ENCODE results near the gene STK32B.
"Not testable (repeated sequence)": the region's sequence is repeated elsewhere in the genome, so short reads cannot be mapped to it uniquely, and the experiment has no call there.

STK32B gene

DNA sequence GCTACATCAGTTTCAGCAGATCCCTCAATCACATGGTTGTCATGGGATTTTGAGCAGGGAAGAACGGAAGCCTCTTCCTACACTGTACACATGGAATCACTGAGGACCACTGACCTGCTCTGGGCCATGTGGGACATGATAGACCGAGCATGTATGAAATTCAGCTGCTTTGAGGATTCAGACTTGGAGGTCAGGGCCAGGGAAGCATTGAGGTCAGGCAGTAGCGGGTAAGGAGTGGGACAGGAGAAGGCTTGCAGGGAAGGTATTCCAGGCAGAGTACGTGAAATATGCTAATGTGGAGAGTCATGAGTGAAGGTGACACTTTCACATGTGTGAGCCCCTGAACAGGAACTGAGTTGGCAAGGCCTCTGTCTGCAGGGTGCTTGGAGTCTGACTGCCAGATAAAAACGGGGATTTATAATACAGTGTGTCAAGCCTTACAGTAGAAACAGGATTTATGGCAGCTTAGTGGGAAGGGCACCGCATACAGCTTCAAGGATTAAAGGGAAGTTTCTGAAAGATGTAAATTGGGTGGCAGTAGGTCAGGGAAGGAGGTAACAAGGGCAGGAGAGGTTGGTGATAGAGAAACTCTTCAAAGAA is 111.7 kb downstream of the STK32B start:
- no peak for DNase-seq (ENCODE audit: low read depth)

DNA sequence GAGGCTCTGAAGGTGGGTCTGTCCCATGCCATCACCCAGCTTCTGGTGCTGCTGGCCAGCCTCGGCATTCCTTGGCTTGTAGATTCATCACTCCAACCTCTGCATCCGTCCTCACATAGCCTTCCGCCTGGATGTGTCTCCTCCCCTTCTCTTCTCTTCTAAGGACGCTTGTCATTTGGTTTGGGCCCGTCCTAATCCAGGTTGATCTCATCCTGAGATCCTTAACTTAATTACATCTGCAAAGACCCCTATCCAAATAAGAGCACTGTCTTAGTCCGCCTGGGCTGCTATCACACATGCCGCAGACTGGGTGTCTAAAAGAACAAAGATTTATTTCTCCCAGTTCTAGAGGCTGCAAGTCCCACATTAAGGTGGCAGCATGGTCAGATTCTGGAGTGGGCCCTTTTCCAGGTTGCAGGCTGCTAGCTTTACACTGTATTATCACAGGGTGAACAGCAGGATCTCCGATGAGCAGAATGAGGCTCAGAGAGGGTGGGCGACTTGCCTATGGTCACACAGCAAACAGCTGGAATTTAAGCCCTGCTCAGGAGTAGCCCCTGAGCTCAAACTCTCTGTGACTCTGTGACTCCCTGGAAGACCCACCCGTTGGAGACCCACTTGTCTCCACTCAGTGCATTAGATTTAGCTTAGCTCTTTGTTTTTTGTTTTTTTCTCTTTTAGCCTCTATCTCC is 113.1 kb downstream of the STK32B start:
- DNase-seq (ENCODE audit: low read depth): no peak

- DNase-seq (ENCODE audit: low read depth): no peak
Measured at GRCh38 chr4:5165420-5166369, 114.4 kb downstream of the STK32B start.

DNA sequence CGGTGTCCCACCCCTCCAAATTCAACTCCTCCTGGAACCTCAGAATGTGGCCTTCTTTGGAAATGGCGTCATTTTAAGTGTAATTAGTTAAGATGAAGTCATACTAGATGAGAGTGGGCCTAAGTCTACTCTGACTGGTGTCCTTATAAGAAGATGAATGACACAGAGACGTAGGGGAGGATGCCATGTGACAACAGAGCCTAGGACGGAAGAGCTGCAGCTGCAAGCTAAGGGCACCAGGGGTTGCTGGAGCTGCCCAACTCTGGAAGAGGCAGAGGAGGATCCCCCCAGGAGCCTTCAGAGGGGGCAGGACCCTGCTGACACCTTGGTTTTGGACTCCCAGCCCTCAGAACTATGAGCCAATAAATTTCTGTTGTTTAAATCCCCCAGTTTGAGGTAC is 115.1 kb downstream of the STK32B start:
- DNase-seq (ENCODE audit: low read depth): no peak

GRCh38 chr4:5168891-5169290 is 117.6 kb downstream of the STK32B start:
- no peak for DNase-seq (ENCODE audit: low read depth)

DNA sequence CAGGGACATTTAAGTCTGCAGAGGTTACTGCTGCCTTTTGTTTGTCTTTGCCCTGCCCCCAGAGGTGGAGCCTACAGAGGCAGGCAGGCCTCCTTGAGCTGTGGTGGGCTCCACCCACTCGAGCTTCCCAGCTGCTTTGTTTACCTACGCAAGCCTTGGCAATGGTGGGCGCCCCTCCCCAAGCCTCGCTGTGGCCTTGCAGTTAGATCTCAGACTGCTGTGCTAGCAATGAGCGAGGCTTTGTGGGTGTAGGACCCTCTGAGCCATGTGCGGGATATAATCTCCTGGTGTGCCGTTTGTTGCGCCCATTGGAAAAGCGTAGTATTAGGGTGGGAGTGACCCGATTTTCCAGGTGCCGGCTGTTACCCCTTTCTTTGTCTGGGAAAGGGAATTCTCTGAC is 124.6 kb downstream of the STK32B start:
- DNase-seq (ENCODE audit: low read depth): not testable (repeated sequence)

DNA sequence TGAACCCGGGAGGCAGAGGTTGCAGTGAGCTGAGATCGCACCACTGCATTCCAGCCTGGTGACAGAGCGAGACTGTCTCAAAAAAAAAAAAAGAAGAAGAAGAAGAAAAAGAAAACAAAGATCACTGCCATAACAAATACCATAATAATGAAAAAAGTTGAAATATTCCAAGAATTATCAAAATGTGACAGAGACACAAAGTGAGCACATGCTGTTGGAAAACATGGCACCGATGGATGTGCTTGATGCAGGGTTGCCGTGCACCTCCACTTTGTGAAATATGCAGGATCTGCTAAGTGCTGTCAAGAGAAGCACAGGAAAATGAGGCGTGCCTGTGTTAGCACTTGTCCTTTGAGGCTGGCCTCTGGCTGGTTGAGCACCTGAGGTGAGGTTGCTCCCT is 133.3 kb downstream of the STK32B start:
- no peak for DNase-seq (ENCODE audit: low read depth)

GRCh38 chr4:5185551-5185950 is 134.3 kb downstream of the STK32B start:
- no peak for DNase-seq (ENCODE audit: low read depth)

DNA sequence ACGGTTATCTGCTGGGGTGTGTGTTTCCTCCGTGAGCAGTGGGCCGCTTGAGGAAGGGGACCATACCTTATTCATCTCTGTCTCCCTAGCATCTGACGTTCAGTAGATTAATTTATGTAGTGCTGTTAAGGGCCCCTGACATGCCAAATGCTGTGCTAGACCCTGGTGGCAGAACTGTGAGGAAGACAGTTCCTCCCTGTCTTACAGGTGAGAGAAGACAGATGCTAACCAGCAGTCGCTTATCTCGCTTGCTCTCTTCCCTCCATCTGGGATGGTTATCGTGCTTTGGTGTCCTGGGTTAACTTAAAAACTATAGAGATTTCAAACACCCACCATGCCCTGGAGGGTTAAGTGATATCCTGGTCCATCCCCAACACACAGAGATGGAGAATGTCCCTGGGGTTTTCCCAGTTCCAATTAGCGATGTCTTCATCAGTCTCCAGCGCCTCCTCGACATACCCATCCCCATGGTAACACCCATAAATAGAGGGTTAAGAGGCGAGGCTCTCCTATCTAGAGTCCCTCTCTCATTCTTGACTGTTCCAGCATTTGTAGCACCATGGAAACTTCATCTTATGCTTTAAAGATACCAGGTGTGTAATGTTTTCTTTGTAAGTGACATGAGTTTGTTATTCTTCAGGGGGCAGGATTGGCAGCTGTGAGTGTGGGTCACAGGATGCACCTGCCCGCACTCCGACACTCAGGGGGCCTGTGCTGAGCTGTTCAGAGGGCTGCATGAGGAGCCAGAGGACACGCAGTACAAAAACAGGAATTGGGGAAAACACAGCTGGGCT is 135.2 kb downstream of the STK32B start:
- DNase-seq (ENCODE audit: low read depth): no peak

DNA sequence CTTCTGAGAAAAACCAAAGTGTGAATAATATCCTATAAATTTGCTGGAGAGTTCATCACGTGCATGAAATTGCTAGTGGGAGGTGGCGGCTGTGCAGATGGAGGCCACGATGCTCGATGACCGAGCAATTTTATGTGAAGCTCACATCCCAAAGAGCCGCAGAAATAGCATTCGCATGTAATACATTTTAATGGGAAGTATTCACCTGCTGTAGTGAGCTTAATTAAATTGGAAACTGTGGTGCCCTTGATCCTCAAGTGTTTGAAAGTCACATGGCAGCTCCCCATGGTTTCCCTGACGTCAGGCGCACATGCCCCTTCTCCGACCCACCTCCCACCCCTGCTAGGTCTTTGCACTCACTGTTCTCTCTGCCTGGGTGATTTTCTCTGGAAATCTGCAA is 136.8 kb downstream of the STK32B start:
- DNase-seq (ENCODE audit: low read depth): no peak

- DNase-seq (ENCODE audit: low read depth): no peak
Measured at GRCh38 chr4:5191831-5192230, 140.6 kb downstream of the STK32B start.

DNA sequence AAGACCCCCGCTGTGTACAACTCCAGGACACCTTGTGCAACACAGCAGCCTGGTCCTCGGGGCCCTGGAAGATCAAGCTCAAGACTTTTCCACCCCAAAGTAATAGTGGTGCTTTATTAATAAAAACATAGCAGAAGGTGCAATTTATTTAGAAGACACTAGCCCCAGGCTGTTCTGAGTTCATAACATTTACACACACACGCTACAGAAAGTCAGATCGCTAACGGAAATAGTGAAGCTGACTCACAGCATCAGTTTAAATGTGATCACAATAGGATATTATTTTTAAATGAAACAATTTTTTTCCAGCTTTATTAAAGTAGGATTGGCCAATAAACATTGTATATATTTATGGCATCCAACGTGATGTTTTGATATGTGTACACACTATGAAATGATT is 141.0 kb downstream of the STK32B start:
- DNase-seq (ENCODE audit: low read depth): no peak

- no peak for DNase-seq (ENCODE audit: low read depth)
Measured at GRCh38 chr4:5192678-5193077, 141.4 kb downstream of the STK32B start.

DNA sequence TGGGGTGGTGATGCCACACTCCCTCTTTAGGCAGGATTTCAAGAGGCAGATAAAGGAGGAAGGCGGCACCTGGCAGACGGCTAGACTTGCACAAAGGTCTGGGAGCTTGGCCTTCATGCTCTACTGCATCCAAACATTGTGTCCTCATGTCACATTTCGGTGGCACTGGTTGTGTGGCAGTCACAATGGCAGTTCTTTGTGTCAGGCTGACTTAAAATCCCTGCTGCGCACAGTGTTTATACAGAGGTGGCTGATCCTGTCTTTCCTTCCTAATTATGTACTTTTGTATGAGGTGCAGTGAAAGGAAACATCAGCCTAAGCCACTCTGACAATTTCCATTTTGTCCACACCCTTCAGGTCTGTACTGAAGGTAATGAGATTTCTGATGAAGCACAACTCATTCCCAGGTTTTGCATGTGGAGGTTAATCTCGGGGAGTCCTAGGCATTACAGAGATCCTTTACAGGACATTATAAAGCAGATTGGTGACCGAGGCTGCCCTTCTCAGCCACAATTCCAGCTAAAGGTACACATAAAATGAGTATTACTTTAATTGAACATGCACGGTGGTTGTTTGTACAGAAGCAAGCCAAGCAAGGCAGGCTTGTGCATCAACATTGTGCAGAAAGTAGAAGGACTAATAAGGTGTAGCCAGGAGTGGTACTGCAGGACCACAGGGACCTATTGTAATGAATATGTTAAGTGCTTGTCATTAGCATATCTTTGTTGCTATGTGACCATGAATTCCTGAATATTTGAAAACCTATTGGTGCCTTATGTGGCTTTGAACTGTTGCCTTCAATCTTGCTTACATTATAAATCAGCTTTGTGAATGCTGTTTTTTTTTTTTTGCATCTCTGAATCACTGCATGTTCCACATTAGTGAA is 147.6 kb downstream of the STK32B start:
- DNase-seq (ENCODE audit: low read depth): no peak

GRCh38 chr4:5199912-5200311 is 148.6 kb downstream of the STK32B start:
- no peak for DNase-seq (ENCODE audit: low read depth)

GRCh38 chr4:5200513-5200912 is 149.2 kb downstream of the STK32B start:
- no peak for DNase-seq (ENCODE audit: low read depth)

GRCh38 chr4:5203309-5203992 is 152.2 kb downstream of the STK32B start:
- no peak for DNase-seq (ENCODE audit: low read depth)

DNA sequence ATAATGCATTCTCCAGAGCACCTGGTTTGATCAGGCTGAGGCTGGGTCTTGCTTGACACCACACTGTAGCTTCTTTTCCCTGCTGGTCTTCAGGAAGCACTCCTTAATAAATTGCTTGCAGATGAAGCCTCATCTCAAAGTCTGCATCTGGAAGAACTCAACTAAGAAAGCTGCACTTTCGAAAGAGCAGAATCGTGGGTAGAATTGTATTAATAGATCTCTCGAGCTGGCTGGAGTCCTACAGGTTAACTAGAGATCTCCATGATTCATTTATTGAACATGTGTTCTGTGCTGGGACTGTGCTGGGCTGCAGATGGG is 152.7 kb downstream of the STK32B start:
- no peak for DNase-seq (ENCODE audit: low read depth)

GRCh38 chr4:5204781-5205180 is 153.5 kb downstream of the STK32B start:
- no peak for DNase-seq (ENCODE audit: low read depth)

GRCh38 chr4:5206016-5206790 is 154.9 kb downstream of the STK32B start:
- DNase-seq (ENCODE audit: low read depth): no peak
